ENCODE data around the gene COL19A1.

Gene COL19A1

GRCh38 chr6:70136996-70137395 lies 270.6 kb downstream of the COL19A1 start:
- Histone ChIP-seq H3K27ac (ENCODE audit: poor library complexity, severe bottlenecking) (no peak overlapping the region), H3K4me3 (ENCODE audit: severe bottlenecking) (no peak overlapping the region), H3K27me3 (ENCODE audit: insufficient read depth, poor library complexity, severe bottlenecking) (peaks cover 3% of the 10 kb centered on the region), H3K9me3 (ENCODE audit: severe bottlenecking) (no peaks in the 10 kb centered on the region), H3K36me3 (ENCODE audit: low read depth) (no peaks in the 10 kb centered on the region), H3K4me1 (ENCODE audit: insufficient read depth, poor library complexity, severe bottlenecking) (no peaks in the 10 kb centered on the region)
- TF ChIP-seq CTCF (IDR thresholded peaks at IDR 0.05; ENCODE audit: poor library complexity, severe bottlenecking), result no peak
- ATAC-seq (ENCODE audit: low read depth) (no peak), DNase-seq (ENCODE audit: low spot score) (no peak)

GRCh38 chr6:70140496-70140895 lies 274.1 kb downstream of the COL19A1 start:
- Histone ChIP-seq H3K4me1 (ENCODE audit: insufficient read depth, poor library complexity, severe bottlenecking) (no peaks in the 10 kb centered on the region), H3K4me3 (ENCODE audit: severe bottlenecking) (no peak overlapping the region), H3K9me3 (ENCODE audit: severe bottlenecking) (no peaks in the 10 kb centered on the region), H3K27ac (ENCODE audit: poor library complexity, severe bottlenecking) (no peak overlapping the region), H3K27me3 (ENCODE audit: insufficient read depth, poor library complexity, severe bottlenecking) (peaks cover 3% of the 10 kb centered on the region), H3K36me3 (ENCODE audit: low read depth) (no peaks in the 10 kb centered on the region)
- DNase-seq (ENCODE audit: low spot score) (no peak), ATAC-seq (ENCODE audit: low read depth) (no peak)
- TF ChIP-seq CTCF (IDR thresholded peaks at IDR 0.05; ENCODE audit: poor library complexity, severe bottlenecking), result no peak

- TF ChIP-seq CTCF (IDR thresholded peaks at IDR 0.05; ENCODE audit: poor library complexity, severe bottlenecking), result no peak
- Histone ChIP-seq H3K4me1 (ENCODE audit: insufficient read depth, poor library complexity, severe bottlenecking) (no peaks in the 10 kb centered on the region), H3K27ac (ENCODE audit: poor library complexity, severe bottlenecking) (no peak overlapping the region), H3K9me3 (ENCODE audit: severe bottlenecking) (no peaks in the 10 kb centered on the region), H3K4me3 (ENCODE audit: severe bottlenecking) (no peak overlapping the region), H3K36me3 (ENCODE audit: low read depth) (no peaks in the 10 kb centered on the region), H3K27me3 (ENCODE audit: insufficient read depth, poor library complexity, severe bottlenecking) (peaks cover under 1% of the 10 kb centered on the region)
- ATAC-seq (ENCODE audit: low read depth), result no peak
- DNase-seq (ENCODE audit: low spot score), result no peak
Observed at GRCh38 chr6:70142034-70142433, 275.7 kb downstream of the COL19A1 start.

GRCh38 chr6:70145178-70145577 lies 278.8 kb downstream of the COL19A1 start:
- no peaks in the 10 kb centered on the region for H3K36me3 ChIP-seq (ENCODE audit: low read depth)
- H3K9me3 ChIP-seq (ENCODE audit: severe bottlenecking), result no peaks in the 10 kb centered on the region
- no peaks in the 10 kb centered on the region for H3K27me3 ChIP-seq (ENCODE audit: insufficient read depth, poor library complexity, severe bottlenecking)
- no peak for TF ChIP-seq CTCF (IDR thresholded peaks at IDR 0.05; ENCODE audit: poor library complexity, severe bottlenecking)
- ATAC-seq (ENCODE audit: low read depth) (no peak), DNase-seq (ENCODE audit: low spot score) (no peak)
- no peaks in the 10 kb centered on the region for H3K4me1 ChIP-seq (ENCODE audit: insufficient read depth, poor library complexity, severe bottlenecking)
- H3K4me3 ChIP-seq (ENCODE audit: severe bottlenecking), result no peak overlapping the region
- H3K27ac ChIP-seq (ENCODE audit: poor library complexity, severe bottlenecking), result no peak overlapping the region

GRCh38 chr6:70149209-70149788 lies 282.9 kb downstream of the COL19A1 start:
- H3K27ac ChIP-seq (ENCODE audit: poor library complexity, severe bottlenecking), result no peak overlapping the region
- no peak for ATAC-seq (ENCODE audit: low read depth)
- no peaks in the 10 kb centered on the region for H3K4me1 ChIP-seq (ENCODE audit: insufficient read depth, poor library complexity, severe bottlenecking)
- H3K36me3 ChIP-seq (ENCODE audit: low read depth), result no peaks in the 10 kb centered on the region
- TF ChIP-seq CTCF (IDR thresholded peaks at IDR 0.05; ENCODE audit: poor library complexity, severe bottlenecking), result no peak
- no peak for DNase-seq (ENCODE audit: low spot score)
- no peaks in the 10 kb centered on the region for H3K27me3 ChIP-seq (ENCODE audit: insufficient read depth, poor library complexity, severe bottlenecking)
- H3K4me3 ChIP-seq (ENCODE audit: severe bottlenecking), result no peak overlapping the region
- H3K9me3 ChIP-seq (ENCODE audit: severe bottlenecking), result no peaks in the 10 kb centered on the region

All from RWPE2 (cell line).